Loucy (cell line): ENCODE results near the gene MRPL57.

Experiments
- EZH2phosphoT487 ChIP-seq: fragments of 200-600 bp; IDR thresholded peaks from 2 replicates; pipeline ENCODE4 v1.6.1; 2018; ENCODE audit warnings: antibody characterized with exemption, mild to moderate bottlenecking, moderate library complexity, borderline replicate concordance
- TF ChIP-seq, protein P1 (sequence below): fragments of 200-600 bp; sonication (generic); conservative IDR thresholded peaks from 2 replicates; pipeline ENCODE4 v1.5.1; 2014; ENCODE audit warnings: mild to moderate bottlenecking, antibody characterized with exemption, low read length

DNA sequence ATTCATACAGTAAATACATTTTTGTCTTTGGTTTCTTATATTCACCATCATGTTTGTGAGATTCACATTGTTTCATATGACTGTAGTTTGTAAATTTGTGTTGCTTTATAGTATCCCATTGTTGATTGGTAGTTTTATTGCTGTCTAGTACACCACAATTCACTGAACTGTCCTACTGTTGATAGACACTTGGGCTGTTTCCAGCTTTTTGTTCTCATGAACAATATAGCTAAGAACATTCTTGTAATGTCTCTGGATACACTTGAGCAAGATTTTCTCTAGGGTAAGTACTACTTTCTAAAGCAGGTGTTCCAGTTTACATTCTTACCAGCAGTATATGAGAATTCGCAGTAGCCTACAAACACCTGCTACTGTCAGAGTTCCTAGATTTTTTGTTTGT lies 37.9 kb upstream of the MRPL57 start:
- TF ChIP-seq, protein P1, sequence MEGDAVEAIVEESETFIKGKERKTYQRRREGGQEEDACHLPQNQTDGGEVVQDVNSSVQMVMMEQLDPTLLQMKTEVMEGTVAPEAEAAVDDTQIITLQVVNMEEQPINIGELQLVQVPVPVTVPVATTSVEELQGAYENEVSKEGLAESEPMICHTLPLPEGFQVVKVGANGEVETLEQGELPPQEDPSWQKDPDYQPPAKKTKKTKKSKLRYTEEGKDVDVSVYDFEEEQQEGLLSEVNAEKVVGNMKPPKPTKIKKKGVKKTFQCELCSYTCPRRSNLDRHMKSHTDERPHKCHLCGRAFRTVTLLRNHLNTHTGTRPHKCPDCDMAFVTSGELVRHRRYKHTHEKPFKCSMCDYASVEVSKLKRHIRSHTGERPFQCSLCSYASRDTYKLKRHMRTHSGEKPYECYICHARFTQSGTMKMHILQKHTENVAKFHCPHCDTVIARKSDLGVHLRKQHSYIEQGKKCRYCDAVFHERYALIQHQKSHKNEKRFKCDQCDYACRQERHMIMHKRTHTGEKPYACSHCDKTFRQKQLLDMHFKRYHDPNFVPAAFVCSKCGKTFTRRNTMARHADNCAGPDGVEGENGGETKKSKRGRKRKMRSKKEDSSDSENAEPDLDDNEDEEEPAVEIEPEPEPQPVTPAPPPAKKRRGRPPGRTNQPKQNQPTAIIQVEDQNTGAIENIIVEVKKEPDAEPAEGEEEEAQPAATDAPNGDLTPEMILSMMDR = no peak
- TF ChIP-seq EZH2phosphoT487 = no peak
